GM23338 (cell line): ENCODE data around the gene ITFG1. TPM values are rescaled to one million over a fixed set of nuclear protein-coding genes. Genes with fewer than 3 reads are reported as not detected.
A peak's percentile ranks its signal among the peaks of the same experiment; 100 is the strongest.

Experiments
- ATAC-seq: fragments of 200-7000 bp; cut with Tn5 transposase; 3 replicates; pipeline ENCODE4 v1.9.1; 2020
- DNase-seq: peaks from one replicate; pipeline ENCODE4 v3.0.0-alpha.2; 2015; ENCODE audit warnings: low spot score
- H2AFZ ChIP-seq: fragments of 200-600 bp; sonication (generic); 2 replicates; pipeline ENCODE4 v1.8.0; 2016; ENCODE audit warnings: antibody characterized with exemption, mild to moderate bottlenecking, moderate library complexity
- H3F3A ChIP-seq: fragments of 200-600 bp; sonication (generic); replicated peaks from 2 replicates; pipeline ENCODE4 v1.8.0; 2017; ENCODE audit warnings: antibody characterized with exemption, mixed run types, low read depth
- H3K27ac ChIP-seq: fragments of 200-600 bp; sonication (generic); 2 replicates; pipeline ENCODE4 v1.6.1; 2016; ENCODE audit warnings: low read depth
- H3K27me3 ChIP-seq: fragments of 200-600 bp; sonication (generic); 2 replicates; pipeline ENCODE4 v1.8.0; 2016; ENCODE audit warnings: mild to moderate bottlenecking, mixed run types, moderate library complexity; ENCODE audit not compliant: insufficient read depth
- H3K36me3 ChIP-seq: fragments of 200-600 bp; sonication (generic); 2 replicates; pipeline ENCODE4 v1.8.0; 2016; ENCODE audit warnings: mild to moderate bottlenecking; ENCODE audit not compliant: insufficient read depth
- H3K4me1 ChIP-seq: fragments of 200-600 bp; sonication (generic); 2 replicates; pipeline ENCODE4 v1.8.0; 2016; ENCODE audit warnings: mild to moderate bottlenecking, moderate library complexity; ENCODE audit not compliant: insufficient read depth
- H3K4me2 ChIP-seq: fragments of 200-600 bp; sonication (generic); 2 replicates; pipeline ENCODE4 v1.7.1; 2017; ENCODE audit warnings: mixed run types
- H3K4me3 ChIP-seq: fragments of 200-600 bp; sonication (generic); 2 replicates; pipeline ENCODE4 v1.6.1; 2016; ENCODE audit warnings: mixed run types
- H3K79me2 ChIP-seq: fragments of 200-600 bp; sonication (generic); replicated peaks from 2 replicates; pipeline ENCODE4 v1.8.0; 2017; ENCODE audit warnings: mild to moderate bottlenecking; ENCODE audit not compliant: insufficient read depth
- H3K9me2 ChIP-seq: fragments of 200-600 bp; sonication (generic); 2 replicates; pipeline ENCODE4 v1.8.0; 2017; ENCODE audit not compliant: insufficient read depth
- H4K20me1 ChIP-seq: fragments of 200-600 bp; sonication (generic); replicated peaks from 2 replicates; pipeline ENCODE4 v1.8.0; 2017; ENCODE audit warnings: mild to moderate bottlenecking; ENCODE audit not compliant: insufficient read depth
- H3K27ac Mint-ChIP-seq: 2 replicates; pipeline ENCODE4 v1.8.0; 2020; ENCODE audit warnings: inconsistent platforms, mild to moderate bottlenecking, moderate library complexity, mixed read lengths
- H3K27me3 Mint-ChIP-seq: 3 replicates; pipeline ENCODE4 v1.8.0; 2022; ENCODE audit warnings: low read depth, mild to moderate bottlenecking, moderate library complexity, mixed read lengths, inconsistent platforms; ENCODE audit not compliant: insufficient read depth, poor library complexity
- H3K36me3 Mint-ChIP-seq: 3 replicates; pipeline ENCODE4 v1.8.0; 2021; ENCODE audit warnings: low read depth, mild to moderate bottlenecking, inconsistent platforms, moderate library complexity, mixed read lengths
- H3K4me1 Mint-ChIP-seq: 3 replicates; pipeline ENCODE4 v1.8.0; 2020; ENCODE audit warnings: mild to moderate bottlenecking, inconsistent platforms, mixed read lengths
- H3K4me3 Mint-ChIP-seq: 3 replicates; pipeline ENCODE4 v1.8.0; 2021; ENCODE audit warnings: moderate library complexity, mild to moderate bottlenecking, inconsistent platforms, mixed read lengths
- H3K9me3 Mint-ChIP-seq: 3 replicates; pipeline ENCODE4 v1.8.0; 2020; ENCODE audit warnings: moderate library complexity, mild to moderate bottlenecking, inconsistent platforms, mixed read lengths
- CREB1 ChIP-seq: fragments of 250-450 bp; sonication (Bioruptor Pico); IDR thresholded peaks from 2 replicates; pipeline ENCODE4 v1.5.0; 2020; ENCODE audit warnings: low read depth, mild to moderate bottlenecking, moderate library complexity
- CTCF ChIP-seq, 2 experiments: fragments of 200-600 bp in 1 of 2; sonication (generic) in 1 of 2; conservative IDR thresholded peaks; 2 replicates each; pipeline versions ENCODE4 v1.5.1 to v1.6.1; 2016 to 2017; ENCODE audit warnings: antibody characterized with exemption in 2 of 2, low read depth in 2 of 2, mild to moderate bottlenecking in 2 of 2, moderate library complexity in 1 of 2
- ETS1 ChIP-seq: IDR thresholded peaks from 2 replicates; pipeline ENCODE4 v1.6.1; 2016; ENCODE audit warnings: antibody characterized with exemption
- EZH2 ChIP-seq: fragments of 200-600 bp; sonication (generic); IDR thresholded peaks from one replicate; pipeline ENCODE4 v1.8.0; 2017; ENCODE audit warnings: antibody characterized with exemption, mild to moderate bottlenecking, low read depth; ENCODE audit not compliant: unreplicated experiment
- EZH2phosphoT487 ChIP-seq: fragments of 200-600 bp; sonication (generic); IDR thresholded peaks from one replicate; pipeline ENCODE4 v1.8.1; 2018; ENCODE audit warnings: antibody characterized with exemption; ENCODE audit not compliant: unreplicated experiment
- JUNB ChIP-seq: IDR thresholded peaks from one replicate; pipeline ENCODE4 v1.6.1; 2016; ENCODE audit warnings: antibody characterized with exemption; ENCODE audit not compliant: unreplicated experiment
- NANOG ChIP-seq: IDR thresholded peaks from 2 replicates; pipeline ENCODE4 v1.6.1; 2016; ENCODE audit warnings: antibody characterized with exemption, borderline replicate concordance
- POLR2AphosphoS5 ChIP-seq: IDR thresholded peaks from 2 replicates; pipeline ENCODE4 v1.6.1; 2016; ENCODE audit warnings: antibody characterized with exemption, low read depth
- REST ChIP-seq: IDR thresholded peaks from one replicate; pipeline ENCODE4 v1.6.1; 2018; ENCODE audit warnings: antibody characterized with exemption; ENCODE audit not compliant: unreplicated experiment
- STAT1 ChIP-seq: IDR thresholded peaks from one replicate; pipeline ENCODE4 v1.6.1; 2016; ENCODE audit warnings: antibody characterized with exemption; ENCODE audit not compliant: unreplicated experiment
- ZNF114 ChIP-seq: fragments of 250-450 bp; sonication (Bioruptor Pico); IDR thresholded peaks from 2 replicates; pipeline ENCODE4 v1.5.0; 2020; ENCODE audit warnings: mild to moderate bottlenecking, moderate library complexity
- ZNF331 ChIP-seq: fragments of 250-450 bp; sonication (Bioruptor Pico); IDR thresholded peaks from 2 replicates; pipeline ENCODE4 v1.5.0; 2020; ENCODE audit warnings: low read depth, mild to moderate bottlenecking, moderate library complexity
- ZNF462 ChIP-seq: fragments of 250-450 bp; sonication (Bioruptor Pico); IDR thresholded peaks from 2 replicates; pipeline ENCODE4 v1.5.0; 2020; ENCODE audit warnings: mild to moderate bottlenecking, moderate library complexity
- polyA plus RNA-seq: library from polyadenylated mRNA; unstranded; fragments of >200 nt; fragmentation: Nextera tagmentation; extraction: Ambion mirVana; gene quantifications from 2 replicates; pipeline ENCODE4 v1.2.1, GENCODE V29; 2016
- total RNA-seq: library from RNA; depleted of rRNA; stranded (reverse); fragments of >200 nt; shearing (Covaris generic); gene quantifications from 2 replicates; pipeline ENCODE4 v1.2.3, GENCODE V29; 2014

ITFG1 gene
- total and polyA plus RNA-seq, 2 experiments from 2014 or later: 18.5 to 26.9 TPM

GRCh38 chr16:47129755-47130435 lies 331.0 kb downstream of the ITFG1 start:
- Mint-ChIP-seq H3K27me3 (peaks cover 2% of the 10 kb centered on the region), H3K27ac (peak overlapping the region; percentile 75), H3K4me1 (peaks cover 12% of the 10 kb centered on the region), H3K4me3 (no peak overlapping the region), H3K36me3 (no peaks in the 10 kb centered on the region), H3K9me3 (no peaks in the 10 kb centered on the region; the same call in 2 of the 3 replicates)
- H3K9me2 ChIP-seq: no peaks in the 10 kb centered on the region
- H3K4me3 ChIP-seq: no peak overlapping the region
- H3K4me1 ChIP-seq: no peaks in the 10 kb centered on the region
- peak; percentile 75 for ATAC-seq
- H3K79me2 ChIP-seq: peaks cover 11% of the 10 kb centered on the region; the same call in 1 of the 2 replicates
- no peaks in the 10 kb centered on the region for H3K36me3 ChIP-seq
- H3K27me3 ChIP-seq: no peaks in the 10 kb centered on the region
- peak overlapping the region; percentile 67 for H2AFZ ChIP-seq
- peak overlapping the region; percentile 82 for H3K27ac ChIP-seq
- TF ChIP-seq NANOG: no peak
- no peak for TF ChIP-seq ZNF462
- TF ChIP-seq EZH2phosphoT487: no peak
- no peak for TF ChIP-seq CREB1 (CRISPR knock-in tag)
- TF ChIP-seq EZH2: no peak
- no peak for TF ChIP-seq POLR2AphosphoS5
- TF ChIP-seq STAT1: no peak
- no peak for TF ChIP-seq REST
- TF ChIP-seq ZNF114: no peak
- no peak for TF ChIP-seq ZNF331 (CRISPR knock-in tag)
- TF ChIP-seq CTCF (conservative IDR thresholded peaks at IDR 0.05; ENCODE audit: low read depth in 2 of 2): no peak
- no peak for TF ChIP-seq JUNB
- TF ChIP-seq ETS1: no peak
- no peak overlapping the region; the same call in 1 of the 2 replicates for H3K4me2 ChIP-seq
- H3F3A ChIP-seq: no peaks in the 10 kb centered on the region
- no peaks in the 10 kb centered on the region for H4K20me1 ChIP-seq
- DNase-seq: peak; percentile 48
